MG63 (cell line): ENCODE data around the gene FER. TPM values are rescaled to one million over a fixed set of nuclear protein-coding genes. Genes with fewer than 3 reads are reported as not detected.
"Not testable (repeated sequence)": the region's sequence is repeated elsewhere in the genome, so short reads cannot be mapped to it uniquely, and the experiment has no call there.

Experiments used
- DNase-seq: peaks from one replicate; pipeline ENCODE4 v3.0.0-alpha.2; 2020
- H3K27me3 ChIP-seq: fragments of 250-450 bp; sonication (Bioruptor Pico); 2 replicates; pipeline ENCODE4 v1.5.1; 2020; ENCODE audit warnings: mild to moderate bottlenecking, moderate library complexity
- H3K36me3 ChIP-seq: fragments of 250-450 bp; sonication (Bioruptor Pico); 2 replicates; pipeline ENCODE4 v1.5.1; 2020; ENCODE audit warnings: mild to moderate bottlenecking, moderate library complexity
- H3K4me3 ChIP-seq: fragments of 250-450 bp; sonication (Bioruptor Pico); 2 replicates; pipeline ENCODE4 v1.5.1; 2020; ENCODE audit warnings: mild to moderate bottlenecking, moderate library complexity
- H3K9me3 ChIP-seq: fragments of 250-450 bp; sonication (Bioruptor Pico); 2 replicates; pipeline ENCODE4 v1.5.1; 2020; ENCODE audit warnings: mild to moderate bottlenecking, moderate library complexity
- total RNA-seq: library from RNA; depleted of rRNA; stranded (reverse); fragments of >200 nt; shearing (Covaris generic); gene quantifications from 2 replicates; pipeline ENCODE4 v1.2.3, GENCODE V29; 2014; ENCODE audit warnings: low replicate concordance

Gene FER
- total RNA-seq, 1 experiment from 2014 or later: 5.9 TPM

- Histone ChIP-seq H3K36me3 (no peaks in the 10 kb centered on the region), H3K4me3 (no peak overlapping the region), H3K9me3 (no peaks in the 10 kb centered on the region), H3K27me3 (no peaks in the 10 kb centered on the region)
- DNase-seq: no peak
Measured at GRCh38 chr5:108898707-108899106, 151.0 kb downstream of the FER start.

- H3K27me3 ChIP-seq, DNase-seq, H3K4me3 ChIP-seq, H3K9me3 ChIP-seq, H3K36me3 ChIP-seq: not testable (repeated sequence)
Measured at GRCh38 chr5:108899244-108899643, 151.5 kb downstream of the FER start.

- Histone ChIP-seq H3K9me3 (no peaks in the 10 kb centered on the region), H3K4me3 (no peak overlapping the region), H3K36me3 (no peaks in the 10 kb centered on the region), H3K27me3 (no peaks in the 10 kb centered on the region)
- no peak for DNase-seq
Measured at GRCh38 chr5:108900668-108901067, 153.0 kb downstream of the FER start.

GRCh38 chr5:108905805-108906204 lies 158.1 kb downstream of the FER start:
- Histone ChIP-seq H3K4me3 (no peak overlapping the region), H3K36me3 (peaks cover 3% of the 10 kb centered on the region; the same call in 1 of the 2 replicates), H3K27me3 (no peaks in the 10 kb centered on the region), H3K9me3 (0 out of 2 replicates have a peak, but pooled peaks cover 2% of the 10 kb centered on the region)
- DNase-seq: no peak

- no peaks in the 10 kb centered on the region for H3K27me3 ChIP-seq
- H3K36me3 ChIP-seq: peaks cover 5% of the 10 kb centered on the region; the same call in 1 of the 2 replicates
- H3K4me3 ChIP-seq: no peak overlapping the region
- H3K9me3 ChIP-seq: 0 out of 2 replicates have a peak, but pooled peaks cover 4% of the 10 kb centered on the region
- DNase-seq: no peak
Measured at GRCh38 chr5:108910627-108911026, 162.9 kb downstream of the FER start.

GRCh38 chr5:108911055-108911454 lies 163.4 kb downstream of the FER start:
- peaks cover 5% of the 10 kb centered on the region; the same call in 1 of the 2 replicates for H3K36me3 ChIP-seq
- no peak overlapping the region for H3K4me3 ChIP-seq
- H3K9me3 ChIP-seq: 0 out of 2 replicates have a peak, but pooled peaks cover 4% of the 10 kb centered on the region
- no peaks in the 10 kb centered on the region for H3K27me3 ChIP-seq
- DNase-seq: no peak

GRCh38 chr5:108917596-108917995 lies 169.9 kb downstream of the FER start:
- H3K36me3 ChIP-seq: no peaks in the 10 kb centered on the region
- H3K27me3 ChIP-seq: no peaks in the 10 kb centered on the region
- no peak for DNase-seq
- no peaks in the 10 kb centered on the region for H3K9me3 ChIP-seq
- no peak overlapping the region for H3K4me3 ChIP-seq

GRCh38 chr5:108919591-108920326 lies 172.1 kb downstream of the FER start:
- Histone ChIP-seq H3K36me3 (no peaks in the 10 kb centered on the region), H3K27me3 (no peaks in the 10 kb centered on the region), H3K9me3 (no peaks in the 10 kb centered on the region), H3K4me3 (no peak overlapping the region)
- DNase-seq: no peak

- no peak for DNase-seq
- H3K36me3 ChIP-seq: no peaks in the 10 kb centered on the region
- H3K27me3 ChIP-seq: no peaks in the 10 kb centered on the region
- no peak overlapping the region for H3K4me3 ChIP-seq
- no peaks in the 10 kb centered on the region for H3K9me3 ChIP-seq
Measured at GRCh38 chr5:108924457-108924961, 176.8 kb downstream of the FER start.

GRCh38 chr5:108925073-108925472 lies 177.4 kb downstream of the FER start:
- no peaks in the 10 kb centered on the region for H3K9me3 ChIP-seq
- no peak overlapping the region for H3K4me3 ChIP-seq
- H3K36me3 ChIP-seq: no peaks in the 10 kb centered on the region
- no peak for DNase-seq
- no peaks in the 10 kb centered on the region for H3K27me3 ChIP-seq

GRCh38 chr5:108930107-108930506 lies 182.4 kb downstream of the FER start:
- peaks cover 3% of the 10 kb centered on the region for H3K9me3 ChIP-seq
- H3K36me3 ChIP-seq: no peaks in the 10 kb centered on the region
- no peak for DNase-seq
- no peaks in the 10 kb centered on the region for H3K27me3 ChIP-seq
- no peak overlapping the region for H3K4me3 ChIP-seq

GRCh38 chr5:108935611-108936010 lies 187.9 kb downstream of the FER start:
- DNase-seq: no peak
- peaks cover 3% of the 10 kb centered on the region for H3K9me3 ChIP-seq
- H3K4me3 ChIP-seq: no peak overlapping the region

GRCh38 chr5:108937221-108937620 lies 189.5 kb downstream of the FER start:
- Histone ChIP-seq H3K4me3 (no peak overlapping the region), H3K9me3 (peaks cover 3% of the 10 kb centered on the region), H3K36me3 (no peaks in the 10 kb centered on the region), H3K27me3 (no peaks in the 10 kb centered on the region)
- DNase-seq: no peak

More at GRCh38 chr5:108935611-108936010, 187.9 kb downstream of the FER start:
- Histone ChIP-seq H3K36me3 (no peaks in the 10 kb centered on the region), H3K27me3 (no peaks in the 10 kb centered on the region)

GRCh38 chr5:108940506-108940905 lies 192.8 kb downstream of the FER start:
- DNase-seq: no peak
- Histone ChIP-seq H3K4me3 (no peak overlapping the region), H3K36me3 (no peaks in the 10 kb centered on the region), H3K27me3 (no peaks in the 10 kb centered on the region), H3K9me3 (no peaks in the 10 kb centered on the region)

GRCh38 chr5:108941746-108942145 lies 194.0 kb downstream of the FER start:
- Histone ChIP-seq H3K9me3 (no peaks in the 10 kb centered on the region), H3K4me3 (no peak overlapping the region), H3K27me3 (no peaks in the 10 kb centered on the region), H3K36me3 (no peaks in the 10 kb centered on the region)
- DNase-seq: no peak

GRCh38 chr5:108942701-108943100 lies 195.0 kb downstream of the FER start:
- no peaks in the 10 kb centered on the region for H3K36me3 ChIP-seq
- no peak overlapping the region for H3K4me3 ChIP-seq
- no peaks in the 10 kb centered on the region for H3K9me3 ChIP-seq
- H3K27me3 ChIP-seq: no peaks in the 10 kb centered on the region
- no peak for DNase-seq

- H3K9me3 ChIP-seq: no peaks in the 10 kb centered on the region
- no peaks in the 10 kb centered on the region for H3K27me3 ChIP-seq
- H3K36me3 ChIP-seq: no peaks in the 10 kb centered on the region
- H3K4me3 ChIP-seq: no peak overlapping the region
- DNase-seq: no peak
Measured at GRCh38 chr5:108945094-108945493, 197.4 kb downstream of the FER start.

GRCh38 chr5:108946008-108946407 lies 198.3 kb downstream of the FER start:
- no peaks in the 10 kb centered on the region for H3K36me3 ChIP-seq

More at GRCh38 chr5:108946008-108946407, 198.3 kb downstream of the FER start:
- Histone ChIP-seq H3K27me3 (no peaks in the 10 kb centered on the region), H3K4me3 (no peak overlapping the region), H3K9me3 (no peaks in the 10 kb centered on the region)
- DNase-seq: no peak
